Transverse colon (tissue), 4 donors: ENCODE measurements around the gene KIDINS220.

Source experiments
- EP300 ChIP-seq: sonication (generic); formaldehyde crosslinking; IDR thresholded peaks from one replicate; pipeline ENCODE4 v1.6.1; 2017; ENCODE audit warnings: antibody characterized with exemption, low read depth
- POLR2A ChIP-seq: fragments of 450-650 bp; IDR thresholded peaks from one replicate; pipeline ENCODE4 v1.6.1; 2016; ENCODE audit warnings: antibody characterized with exemption, mild to moderate bottlenecking, moderate library complexity
- POLR2AphosphoS5 ChIP-seq, 3 donors: sonication (generic); formaldehyde crosslinking; IDR thresholded peaks; one replicate each; pipeline ENCODE4 v1.6.1; 2016; ENCODE audit warnings: antibody characterized with exemption in 3 of 3
- TF ChIP-seq, protein P1 (sequence below), 5 experiments: fragments of 200-600 bp in 3 of 5; fragments of 450-650 bp in 2 of 5; sonication (generic) in 3 of 5; IDR thresholded peaks; 1 replicate in 2 of 5; 2 replicates in 3 of 5; pipeline ENCODE4 v1.5.1; 2016 to 2017; ENCODE audit warnings: antibody characterized with exemption in 5 of 5, inconsistent platforms in 3 of 5, mild to moderate bottlenecking in 2 of 5, moderate library complexity in 1 of 5

DNA sequence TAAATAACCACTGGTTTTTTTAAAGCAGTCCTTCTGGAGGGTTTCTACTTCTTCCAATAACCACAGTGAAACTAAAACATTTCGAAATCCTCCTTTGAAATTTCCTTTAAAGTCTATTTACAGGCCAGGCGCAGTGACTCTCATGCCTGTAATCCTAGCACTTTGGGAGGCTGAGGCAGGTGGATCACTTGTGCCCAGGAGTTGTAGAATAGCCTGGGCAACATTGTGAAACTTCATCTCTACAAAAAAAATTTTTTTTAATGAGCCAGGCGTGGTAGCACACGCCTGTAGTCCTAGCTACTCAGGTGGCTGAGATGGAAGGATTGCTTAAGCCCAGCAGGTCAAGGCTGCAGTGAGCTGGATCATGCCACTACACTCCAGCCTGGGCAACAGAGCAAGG, 15.2 kb downstream of the KIDINS220 start:
- TF ChIP-seq POLR2AphosphoS5 (IDR thresholded peaks at IDR 0.05) (no peak), EP300 (no peak), POLR2A (no peak)
- TF ChIP-seq, protein P1, sequence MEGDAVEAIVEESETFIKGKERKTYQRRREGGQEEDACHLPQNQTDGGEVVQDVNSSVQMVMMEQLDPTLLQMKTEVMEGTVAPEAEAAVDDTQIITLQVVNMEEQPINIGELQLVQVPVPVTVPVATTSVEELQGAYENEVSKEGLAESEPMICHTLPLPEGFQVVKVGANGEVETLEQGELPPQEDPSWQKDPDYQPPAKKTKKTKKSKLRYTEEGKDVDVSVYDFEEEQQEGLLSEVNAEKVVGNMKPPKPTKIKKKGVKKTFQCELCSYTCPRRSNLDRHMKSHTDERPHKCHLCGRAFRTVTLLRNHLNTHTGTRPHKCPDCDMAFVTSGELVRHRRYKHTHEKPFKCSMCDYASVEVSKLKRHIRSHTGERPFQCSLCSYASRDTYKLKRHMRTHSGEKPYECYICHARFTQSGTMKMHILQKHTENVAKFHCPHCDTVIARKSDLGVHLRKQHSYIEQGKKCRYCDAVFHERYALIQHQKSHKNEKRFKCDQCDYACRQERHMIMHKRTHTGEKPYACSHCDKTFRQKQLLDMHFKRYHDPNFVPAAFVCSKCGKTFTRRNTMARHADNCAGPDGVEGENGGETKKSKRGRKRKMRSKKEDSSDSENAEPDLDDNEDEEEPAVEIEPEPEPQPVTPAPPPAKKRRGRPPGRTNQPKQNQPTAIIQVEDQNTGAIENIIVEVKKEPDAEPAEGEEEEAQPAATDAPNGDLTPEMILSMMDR (IDR thresholded peaks at IDR 0.05), result no peak
